CD4-positive, alpha-beta T cell (primary cell): ENCODE data around the gene IRS2. TPM values are rescaled to one million over a fixed set of nuclear protein-coding genes. Genes with fewer than 3 reads are reported as not detected.

Source experiments
- ATAC-seq: fragments of 200-7000 bp; cut with Tn5 transposase; one replicate; pipeline ENCODE4 v1.10.0; 2022; ENCODE audit warnings: mild to moderate bottlenecking; ENCODE audit not compliant: poor library complexity
- CTCF ChIA-PET: fragments of 350-600 bp; sonication (Branson Sonifier 250); formaldehyde crosslinking; loops from one replicate; lab custom pipeline; 2021; ENCODE audit warnings: antibody characterized with exemption, inconsistent platforms; lab: Charles Lee
- POLR2A ChIA-PET: fragments of 350-600 bp; sonication (Branson Sonifier 250); formaldehyde crosslinking; loops from one replicate; lab custom pipeline; 2021; ENCODE audit warnings: antibody characterized with exemption, inconsistent platforms; lab: Charles Lee
- DNase-seq, 14 experiments: peaks; one replicate each; pipeline ENCODE4 v3.0.0-alpha.2; 2013 to 2020; ENCODE audit warnings: mixed read lengths in 2 of 14
- H3K27ac ChIP-seq, 2 donors: one replicate each; pipeline versions ENCODE4 v1.5.1 to v1.7.0; 2013; ENCODE audit warnings: low read length in 2 of 2, low read depth in 1 of 2, mild to moderate bottlenecking in 1 of 2
- H3K27me3 ChIP-seq, 2 experiments: 1 replicate in 1 of 2; 2 replicates in 1 of 2; pipeline versions ENCODE4 v1.6.1 to v1.7.0; 2013; ENCODE audit warnings: low read length in 2 of 2, control low read depth in 1 of 2, mild to moderate bottlenecking in 1 of 2, moderate library complexity in 1 of 2; ENCODE audit not compliant: insufficient read depth in 2 of 2, control insufficient read depth in 1 of 2
- H3K36me3 ChIP-seq: one replicate; pipeline ENCODE4 v1.6.1; 2013; ENCODE audit warnings: low read length, control low read depth; ENCODE audit not compliant: insufficient read depth
- H3K4me1 ChIP-seq: one replicate; pipeline ENCODE4 v1.6.1; 2013; ENCODE audit warnings: low read length, control low read depth; ENCODE audit not compliant: insufficient read depth
- H3K4me3 ChIP-seq: one replicate; pipeline ENCODE4 v1.5.1; 2013; ENCODE audit warnings: mild to moderate bottlenecking, low read length, moderate library complexity
- H3K9me3 ChIP-seq, 2 experiments: 1 replicate in 1 of 2; 2 replicates in 1 of 2; pipeline versions ENCODE4 v1.6.1 to v1.7.0; 2013; ENCODE audit warnings: low read length in 2 of 2, mild to moderate bottlenecking in 2 of 2, control low read depth in 1 of 2, moderate library complexity in 1 of 2; ENCODE audit not compliant: control insufficient read depth in 1 of 2, insufficient read depth in 1 of 2
- H3K27ac Mint-ChIP-seq: one replicate; pipeline ENCODE4 v1.8.0; 2020; ENCODE audit warnings: mixed read lengths
- H3K27me3 Mint-ChIP-seq: one replicate; pipeline ENCODE4 v1.8.0; 2021; ENCODE audit warnings: mixed read lengths
- H3K36me3 Mint-ChIP-seq: one replicate; pipeline ENCODE4 v1.8.0; 2021; ENCODE audit warnings: low read depth, mixed read lengths
- H3K4me1 Mint-ChIP-seq: one replicate; pipeline ENCODE4 v1.8.0; 2021; ENCODE audit warnings: low read depth, mixed read lengths
- H3K4me3 Mint-ChIP-seq: one replicate; pipeline ENCODE4 v1.8.0; 2020; ENCODE audit warnings: mild to moderate bottlenecking, mixed read lengths
- H3K9me3 Mint-ChIP-seq: one replicate; pipeline ENCODE4 v1.8.0; 2020; ENCODE audit warnings: mixed read lengths
- CTCF ChIP-seq: fragments of 200-600 bp; IDR thresholded peaks from one replicate; pipeline ENCODE4 v1.8.0; 2022; ENCODE audit warnings: antibody characterized with exemption, mild to moderate bottlenecking
- intact Hi-C, 2 experiments: fragments of 100-400 bp; cut with DNase I in 1 of 2; cut with micrococcal nuclease in 1 of 2; formaldehyde crosslinking; loops; one replicate each; pipeline versions ENCODE4 v1.15.1 to v1.9.0; 2023 to 2025; cut with DNase I, micrococcal nuclease
- total RNA-seq, 174 experiments: library from RNA in 2 of 174; stranded (reverse) in 2 of 174; gene quantifications; one replicate each; pipeline ENCODE4 v1.2.3 and lab custom pipeline; 2021 to 2026

The IRS2 gene
- total RNA-seq, 2 experiments from 2014 or later: 188 to 193 TPM

GRCh38 chr13:109817591-109818535, 31.5 kb upstream of the IRS2 start:
- no peaks in the 10 kb centered on the region for H3K9me3 Mint-ChIP-seq
- Histone ChIP-seq H3K9me3 (no peaks in the 10 kb centered on the region), H3K27me3 (peaks cover 0 to 4% of the 10 kb centered on the region in 2 experiments), H3K4me3 (no peak overlapping the region), H3K4me1 (no peaks in the 10 kb centered on the region), H3K27ac (no peak overlapping the region), H3K36me3 (no peaks in the 10 kb centered on the region)
- H3K4me1 Mint-ChIP-seq: no peaks in the 10 kb centered on the region
- peaks cover 40% of the 10 kb centered on the region for H3K27me3 Mint-ChIP-seq
- no peak for DNase-seq
- POLR2A ChIA-PET: no interaction called here
- H3K36me3 Mint-ChIP-seq: no peaks in the 10 kb centered on the region
- no peak for TF ChIP-seq CTCF
- H3K4me3 Mint-ChIP-seq: no peak overlapping the region
- CTCF ChIA-PET: no interaction called here
- no peak overlapping the region for H3K27ac Mint-ChIP-seq
- intact Hi-C loops: no loop called here
- no peak for ATAC-seq

DNA sequence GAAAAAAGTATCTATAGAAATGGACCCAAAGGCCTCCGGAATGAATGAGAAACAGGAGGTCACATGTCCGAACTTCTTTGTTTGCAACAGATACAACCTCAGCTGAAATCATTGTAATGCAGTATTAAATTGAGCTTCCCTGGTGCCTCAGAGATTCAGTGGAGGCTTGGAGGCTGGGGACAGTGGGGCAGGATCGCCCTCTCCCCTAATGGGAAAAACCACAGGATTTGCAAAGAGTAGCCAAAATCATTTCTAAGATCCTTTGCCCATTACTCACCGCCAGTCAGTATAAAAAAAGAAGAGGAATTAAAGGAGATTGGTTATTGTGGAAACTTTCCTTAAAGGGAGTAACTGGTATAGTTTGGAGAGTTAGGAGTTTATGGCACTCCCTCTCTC, 30.4 kb upstream of the IRS2 start:
- POLR2A ChIA-PET: no interaction called here
- peaks cover 43% of the 10 kb centered on the region for H3K27me3 Mint-ChIP-seq
- no peaks in the 10 kb centered on the region for H3K36me3 ChIP-seq

DNA sequence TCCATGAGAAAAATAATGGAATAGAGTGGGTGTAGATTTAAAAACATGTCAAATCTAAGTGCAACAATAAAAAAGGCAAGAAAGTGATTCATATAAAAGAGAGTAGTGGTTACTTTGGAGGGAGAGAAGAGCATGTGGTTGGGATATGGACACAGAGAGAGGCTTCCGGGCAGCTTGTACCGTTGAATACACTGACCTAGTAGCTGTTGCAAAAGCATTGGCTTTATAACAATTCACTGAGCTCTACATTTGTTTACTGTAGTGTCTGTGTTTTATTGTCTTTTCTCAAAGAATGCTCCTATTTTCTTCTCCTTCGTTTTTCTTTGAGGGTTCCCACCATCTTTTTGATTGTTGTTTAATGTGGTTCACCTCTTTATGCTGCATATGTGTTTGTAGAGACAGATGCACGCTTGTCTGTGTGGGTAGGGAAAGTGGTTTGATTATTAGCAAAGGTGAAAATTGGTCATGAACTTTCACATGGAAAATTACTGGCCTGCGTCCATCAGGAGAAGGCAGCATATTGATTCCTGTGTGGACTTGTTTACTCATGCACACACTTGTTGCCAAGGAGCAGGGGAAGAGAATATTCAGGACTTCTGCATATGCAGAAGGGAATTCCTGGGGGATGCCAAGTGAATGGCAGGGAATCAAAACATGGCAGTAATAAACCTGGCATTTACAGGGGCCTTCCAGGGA, 29.9 kb upstream of the IRS2 start:
- intact Hi-C loops: no loop called here
- no peak for DNase-seq
- Histone ChIP-seq H3K36me3 (no peaks in the 10 kb centered on the region), H3K27ac (no peak overlapping the region), H3K4me1 (no peaks in the 10 kb centered on the region), H3K27me3 (peaks cover 0 to 4% of the 10 kb centered on the region in 2 experiments), H3K9me3 (peaks cover 0 to 1% of the 10 kb centered on the region in 2 experiments), H3K4me3 (no peak overlapping the region)
- ChIA-PET POLR2A (no interaction called here), CTCF (no interaction called here)
- Mint-ChIP-seq H3K9me3 (no peaks in the 10 kb centered on the region), H3K4me3 (no peak overlapping the region), H3K27me3 (peaks cover 45% of the 10 kb centered on the region), H3K4me1 (no peaks in the 10 kb centered on the region), H3K36me3 (no peaks in the 10 kb centered on the region), H3K27ac (no peak overlapping the region)
- no peak for TF ChIP-seq CTCF
- ATAC-seq: no peak

More for the DNA sequence above, 30.4 kb upstream of the IRS2 start:
- Histone ChIP-seq H3K27me3 (peaks cover 0 to 4% of the 10 kb centered on the region in 2 experiments), H3K4me1 (no peaks in the 10 kb centered on the region), H3K9me3 (no peaks in the 10 kb centered on the region), H3K4me3 (no peak overlapping the region), H3K27ac (no peak overlapping the region)
- no peak overlapping the region for H3K27ac Mint-ChIP-seq
- no peak overlapping the region for H3K4me3 Mint-ChIP-seq
- intact Hi-C loops: no loop called here
- no peak for TF ChIP-seq CTCF
- ATAC-seq: no peak
- no peaks in the 10 kb centered on the region for H3K36me3 Mint-ChIP-seq
- CTCF ChIA-PET: no interaction called here
- DNase-seq: no peak
- H3K9me3 Mint-ChIP-seq: no peaks in the 10 kb centered on the region
- no peaks in the 10 kb centered on the region for H3K4me1 Mint-ChIP-seq
